ENCODE results near the gene VPS8.

Gene VPS8

DNA sequence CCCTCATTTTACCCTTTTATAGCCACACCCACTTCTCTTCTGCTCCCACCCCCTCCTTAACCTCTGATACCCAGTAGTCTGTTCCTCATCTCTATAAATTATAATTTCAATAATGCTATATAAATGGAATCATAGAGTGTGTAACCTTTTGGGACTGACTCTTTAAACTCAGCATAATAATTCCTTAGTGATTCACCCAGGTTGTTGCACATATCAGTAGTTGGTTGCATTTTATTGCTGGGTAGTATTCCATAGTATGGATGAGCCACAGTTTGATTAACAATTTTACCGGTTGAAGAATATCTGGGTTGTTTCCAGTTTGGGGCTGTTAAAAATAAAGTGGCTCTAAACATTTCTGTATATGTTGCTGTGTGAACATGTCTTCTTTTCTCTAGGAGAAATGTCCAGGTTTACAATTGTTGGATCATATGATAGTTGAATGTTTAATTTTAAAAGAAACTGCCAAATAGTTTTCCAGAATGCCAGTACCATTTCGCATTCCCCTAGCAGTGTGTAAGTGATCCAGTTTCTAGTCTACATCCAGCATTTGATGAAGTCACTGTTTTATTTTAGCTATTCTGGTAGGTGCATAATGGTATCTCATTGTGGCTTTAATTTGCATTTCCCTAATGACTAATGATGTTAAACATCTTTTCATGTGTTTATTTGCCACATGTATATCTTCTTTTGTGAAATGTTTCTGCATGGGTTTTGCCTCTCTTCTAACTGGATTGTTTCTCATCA, 68.5 kb downstream of the VPS8 start:
- Histone ChIP-seq H3K9ac (no peak overlapping the region), H3K9me3 (ENCODE audit: control insufficient read depth, low read length) (no peaks in the 10 kb centered on the region), H3K79me2 (no peaks in the 10 kb centered on the region), H3K27me3 (ENCODE audit: control insufficient read depth, insufficient read depth, low read length) (no peaks in the 10 kb centered on the region), H3K27ac (no peak overlapping the region), H2AFZ (no peak overlapping the region), H3K4me3 (ENCODE audit: low read depth, low read length) (no peak overlapping the region), H3K36me3 (ENCODE audit: control insufficient read depth, insufficient read depth, low read length) (no peaks in the 10 kb centered on the region), H3K4me2 (ENCODE audit: low read length) (no peak overlapping the region), H3K4me1 (no peaks in the 10 kb centered on the region)
- TF ChIP-seq, protein P1, sequence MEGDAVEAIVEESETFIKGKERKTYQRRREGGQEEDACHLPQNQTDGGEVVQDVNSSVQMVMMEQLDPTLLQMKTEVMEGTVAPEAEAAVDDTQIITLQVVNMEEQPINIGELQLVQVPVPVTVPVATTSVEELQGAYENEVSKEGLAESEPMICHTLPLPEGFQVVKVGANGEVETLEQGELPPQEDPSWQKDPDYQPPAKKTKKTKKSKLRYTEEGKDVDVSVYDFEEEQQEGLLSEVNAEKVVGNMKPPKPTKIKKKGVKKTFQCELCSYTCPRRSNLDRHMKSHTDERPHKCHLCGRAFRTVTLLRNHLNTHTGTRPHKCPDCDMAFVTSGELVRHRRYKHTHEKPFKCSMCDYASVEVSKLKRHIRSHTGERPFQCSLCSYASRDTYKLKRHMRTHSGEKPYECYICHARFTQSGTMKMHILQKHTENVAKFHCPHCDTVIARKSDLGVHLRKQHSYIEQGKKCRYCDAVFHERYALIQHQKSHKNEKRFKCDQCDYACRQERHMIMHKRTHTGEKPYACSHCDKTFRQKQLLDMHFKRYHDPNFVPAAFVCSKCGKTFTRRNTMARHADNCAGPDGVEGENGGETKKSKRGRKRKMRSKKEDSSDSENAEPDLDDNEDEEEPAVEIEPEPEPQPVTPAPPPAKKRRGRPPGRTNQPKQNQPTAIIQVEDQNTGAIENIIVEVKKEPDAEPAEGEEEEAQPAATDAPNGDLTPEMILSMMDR (IDR thresholded peaks at IDR 0.05) = no peak

DNA sequence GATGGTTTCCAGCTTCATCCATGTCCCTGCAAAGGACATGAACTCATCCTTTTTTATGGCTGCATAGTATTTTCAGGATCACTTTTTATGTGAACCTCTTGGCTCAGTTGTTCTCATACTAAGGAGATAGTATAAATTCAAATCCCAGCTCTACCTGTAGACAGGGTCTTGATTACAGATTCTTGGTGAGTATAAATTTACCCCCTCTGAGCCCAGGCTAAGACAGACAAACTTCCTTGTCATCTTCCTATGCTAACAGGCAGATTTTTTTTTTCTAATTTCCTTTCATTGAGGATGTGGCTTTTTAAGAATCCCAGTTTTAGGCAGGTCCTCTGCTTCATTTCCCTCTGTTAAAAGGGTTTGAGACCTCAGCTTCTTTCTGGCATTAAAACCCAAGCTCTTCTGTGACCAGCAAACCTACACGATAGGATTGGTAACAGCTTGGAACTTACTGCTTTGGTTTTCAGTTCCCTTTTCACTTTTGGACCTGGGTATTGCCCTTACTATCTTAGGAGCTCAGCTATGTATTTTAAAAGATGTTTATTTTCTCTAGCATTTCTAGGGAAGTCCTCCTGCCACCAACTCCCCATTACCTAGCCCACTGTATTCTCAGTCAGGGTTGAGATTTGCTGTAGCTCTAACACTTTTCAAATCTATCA, 72.5 kb downstream of the VPS8 start:
- Histone ChIP-seq H3K4me3 (ENCODE audit: low read depth, low read length) (no peak overlapping the region), H3K27ac (no peak overlapping the region), H3K36me3 (ENCODE audit: control insufficient read depth, insufficient read depth, low read length) (no peaks in the 10 kb centered on the region), H3K9ac (no peak overlapping the region), H3K27me3 (ENCODE audit: control insufficient read depth, insufficient read depth, low read length) (no peaks in the 10 kb centered on the region), H3K4me2 (ENCODE audit: low read length) (no peak overlapping the region), H3K79me2 (no peaks in the 10 kb centered on the region), H3K9me3 (ENCODE audit: control insufficient read depth, low read length) (no peaks in the 10 kb centered on the region), H3K4me1 (no peaks in the 10 kb centered on the region), H2AFZ (no peak overlapping the region)
- TF ChIP-seq, protein P1 (IDR thresholded peaks at IDR 0.05) = no peak

DNA sequence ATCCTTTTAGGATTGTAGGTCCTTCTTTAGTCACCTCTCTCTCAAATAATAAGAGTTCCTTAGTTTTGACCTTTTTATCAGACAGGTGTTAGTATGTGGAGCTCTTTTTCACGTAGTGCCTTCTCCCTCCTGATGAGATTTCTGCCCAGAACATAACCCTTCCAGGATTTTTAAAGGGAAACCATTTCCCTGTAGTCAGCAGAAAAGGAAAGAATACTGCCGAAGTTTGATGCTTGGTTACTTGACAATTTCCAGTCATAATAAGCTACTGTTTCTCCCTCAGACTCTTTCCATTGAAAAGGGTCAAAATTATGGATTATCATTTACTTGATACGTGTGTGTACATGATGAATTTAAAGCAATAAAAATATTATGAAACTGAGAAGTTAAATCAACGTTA, 73.1 kb downstream of the VPS8 start:
- no peaks in the 10 kb centered on the region for H3K27me3 ChIP-seq (ENCODE audit: control insufficient read depth, insufficient read depth, low read length)
- H2AFZ ChIP-seq = no peak overlapping the region
- no peak overlapping the region for H3K9ac ChIP-seq
- TF ChIP-seq, protein P1 (IDR thresholded peaks at IDR 0.05) = no peak
- no peak overlapping the region for H3K4me3 ChIP-seq (ENCODE audit: low read depth, low read length)
- no peaks in the 10 kb centered on the region for H3K9me3 ChIP-seq (ENCODE audit: control insufficient read depth, low read length)
- H3K4me2 ChIP-seq (ENCODE audit: low read length) = no peak overlapping the region
- no peaks in the 10 kb centered on the region for H3K4me1 ChIP-seq
- no peak overlapping the region for H3K27ac ChIP-seq
- H3K79me2 ChIP-seq = no peaks in the 10 kb centered on the region
- no peaks in the 10 kb centered on the region for H3K36me3 ChIP-seq (ENCODE audit: control insufficient read depth, insufficient read depth, low read length)

DNA sequence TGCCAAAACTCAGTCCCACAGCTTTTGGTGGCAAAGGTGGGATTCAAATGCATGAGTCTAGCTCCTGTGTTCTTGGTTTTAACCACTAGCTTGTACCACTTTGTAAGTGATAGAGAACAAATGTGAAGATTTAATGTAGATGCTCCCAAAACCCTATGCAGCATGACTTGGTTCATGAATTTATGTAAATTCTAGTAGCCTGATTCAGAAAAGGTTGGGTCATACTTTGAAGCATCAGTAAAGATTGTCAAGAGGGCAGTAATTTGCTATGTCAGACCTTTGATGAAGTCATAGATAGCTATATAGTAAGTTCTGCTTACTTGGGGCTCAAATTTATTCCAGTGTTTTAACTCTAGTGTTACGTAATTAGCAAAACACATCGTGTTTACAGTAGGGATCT, 75.6 kb downstream of the VPS8 start:
- Histone ChIP-seq H3K4me1 (no peaks in the 10 kb centered on the region), H3K27ac (no peak overlapping the region), H3K27me3 (ENCODE audit: control insufficient read depth, insufficient read depth, low read length) (no peaks in the 10 kb centered on the region), H3K4me2 (ENCODE audit: low read length) (no peak overlapping the region), H3K4me3 (ENCODE audit: low read depth, low read length) (no peak overlapping the region), H3K9me3 (ENCODE audit: control insufficient read depth, low read length) (no peaks in the 10 kb centered on the region), H3K79me2 (no peaks in the 10 kb centered on the region), H3K36me3 (ENCODE audit: control insufficient read depth, insufficient read depth, low read length) (no peaks in the 10 kb centered on the region), H2AFZ (no peak overlapping the region), H3K9ac (no peak overlapping the region)
- TF ChIP-seq, protein P1 (IDR thresholded peaks at IDR 0.05) = no peak
